HG03039 (cell line): ENCODE measurements around the gene FAM240B.

Experiments used
- ATAC-seq: cut with Tn5 transposase; IDR thresholded peaks from one replicate; pipeline ENCODE4 v1.9.1; 2021; ENCODE audit warnings: mild to moderate bottlenecking, moderate library complexity; ENCODE audit not compliant: unreplicated experiment

FAM240B gene

DNA sequence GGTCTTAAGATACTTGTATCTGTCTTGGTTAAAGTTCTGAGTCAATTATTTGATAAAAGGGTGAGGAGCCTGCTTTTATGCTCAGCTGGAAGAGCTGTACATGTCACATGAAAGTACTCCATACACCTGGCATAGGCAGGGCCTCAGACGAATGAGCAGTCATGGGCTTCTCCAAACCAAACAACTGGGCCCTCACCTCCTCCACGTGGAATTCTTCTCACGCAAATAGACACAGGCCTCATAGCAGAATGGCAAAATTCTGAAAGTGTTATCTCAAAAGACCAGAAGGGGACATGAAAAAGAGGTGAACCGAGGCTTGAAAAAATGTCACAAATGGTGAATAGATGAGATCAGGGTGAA, 48.6 kb downstream of the FAM240B start:
- ATAC-seq, result no peak

DNA sequence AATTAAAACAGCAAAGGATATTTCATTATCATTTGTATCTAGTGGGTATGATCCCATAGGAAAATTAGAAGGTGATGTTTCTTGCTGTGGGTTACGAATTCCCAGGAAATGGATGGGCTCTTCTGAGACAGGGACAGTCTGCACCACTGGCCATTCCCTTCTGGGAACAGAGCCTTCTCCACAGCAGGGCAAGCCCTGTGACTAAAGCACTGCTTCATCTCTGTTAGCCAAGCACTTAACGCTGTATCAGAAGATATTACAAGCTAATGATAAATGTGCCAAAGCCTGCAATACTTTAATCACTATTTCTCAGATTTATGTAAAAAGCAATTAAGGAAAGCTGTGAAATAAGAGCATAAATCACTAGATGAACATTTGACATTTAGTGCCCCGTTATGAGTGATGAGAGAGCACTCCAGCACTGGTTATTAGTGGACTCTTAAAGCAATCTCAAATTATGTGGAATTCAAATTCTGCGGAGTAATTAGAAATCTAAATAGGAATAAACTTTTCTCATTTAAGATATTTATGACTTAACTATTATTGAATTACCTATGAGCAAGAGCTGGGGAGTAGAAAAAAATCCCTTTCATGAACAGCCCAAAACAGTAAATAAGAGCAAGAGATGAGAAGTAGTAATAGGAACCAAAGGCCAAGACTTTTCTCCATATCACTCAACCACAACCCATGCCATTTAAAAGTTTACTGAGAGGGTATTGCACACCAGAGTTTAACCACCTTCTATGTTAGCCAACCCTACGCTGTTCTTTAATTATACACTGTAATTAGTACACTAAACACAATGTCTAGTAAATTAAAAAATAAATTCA, 49.2 kb downstream of the FAM240B start:
- ATAC-seq, result no peak

DNA sequence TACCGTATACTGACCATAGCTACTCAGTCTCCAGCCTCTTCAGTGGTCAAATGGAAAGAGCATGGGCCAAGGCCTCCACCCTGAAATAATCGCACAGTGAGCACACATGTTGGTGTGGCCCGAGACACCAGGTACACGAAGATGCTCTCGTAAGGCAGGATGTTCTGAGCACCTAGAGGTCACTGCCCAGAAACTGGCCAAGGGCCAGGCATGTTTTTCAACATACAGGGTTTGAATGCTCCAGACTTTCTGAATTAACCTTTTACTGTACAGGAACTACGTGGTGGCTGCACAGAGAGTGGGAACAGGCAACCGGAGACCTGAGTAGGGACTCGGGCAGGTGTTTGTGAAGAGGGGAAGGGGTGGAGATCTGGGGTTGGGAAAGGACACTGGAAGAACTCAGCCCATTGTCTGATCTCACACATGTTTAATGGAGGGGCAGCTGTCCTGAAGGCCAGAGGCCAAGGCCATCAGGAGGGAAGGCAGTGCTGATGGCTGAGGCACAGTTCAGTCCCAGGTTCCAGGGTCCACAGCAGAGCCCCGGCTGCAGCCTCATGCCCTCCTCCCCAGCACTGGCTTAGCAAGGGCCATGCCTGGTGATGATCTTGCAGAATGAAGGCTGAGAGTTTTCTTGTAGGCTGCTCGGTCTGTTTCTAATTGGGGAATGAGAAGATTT, 51.0 kb downstream of the FAM240B start:
- no peak for ATAC-seq

DNA sequence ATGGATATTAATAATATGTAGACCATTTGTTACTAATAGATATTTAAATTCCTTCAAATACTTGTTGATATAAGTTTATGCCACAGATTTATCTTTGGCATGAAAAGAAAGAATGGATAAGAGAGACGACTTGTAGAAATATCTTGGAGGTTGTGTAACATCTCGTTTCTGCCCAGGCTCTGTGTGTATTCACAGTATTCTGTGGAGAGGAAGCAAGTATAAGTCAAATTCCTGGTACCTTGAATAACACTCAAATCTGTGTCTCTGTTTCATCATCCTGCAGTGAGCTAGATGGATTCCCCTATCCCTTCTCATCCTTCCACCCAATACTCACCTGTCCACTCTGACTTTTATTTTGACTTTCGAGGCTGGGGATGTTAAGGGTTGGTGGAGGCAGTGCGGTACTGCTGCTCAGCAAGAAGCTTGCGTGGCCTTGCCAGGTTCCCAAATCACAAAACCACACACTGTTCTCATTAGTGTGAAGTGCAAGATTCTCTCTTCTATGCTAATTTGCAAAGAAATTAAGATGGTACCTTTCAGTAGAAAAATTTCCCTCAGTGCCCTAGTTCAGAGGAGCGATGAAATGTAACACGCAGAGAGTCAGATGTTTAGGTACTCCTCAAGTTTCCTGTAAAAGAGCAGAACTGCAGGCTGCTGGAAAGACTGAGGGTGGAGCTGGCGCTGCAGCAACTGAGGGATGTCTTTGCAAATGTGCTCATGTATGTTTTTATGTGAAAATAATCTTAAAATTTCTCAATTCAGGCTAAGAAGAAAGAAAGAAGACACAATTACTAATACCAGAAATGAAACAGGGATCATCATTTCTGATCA, 57.0 kb downstream of the FAM240B start:
- no peak for ATAC-seq

DNA sequence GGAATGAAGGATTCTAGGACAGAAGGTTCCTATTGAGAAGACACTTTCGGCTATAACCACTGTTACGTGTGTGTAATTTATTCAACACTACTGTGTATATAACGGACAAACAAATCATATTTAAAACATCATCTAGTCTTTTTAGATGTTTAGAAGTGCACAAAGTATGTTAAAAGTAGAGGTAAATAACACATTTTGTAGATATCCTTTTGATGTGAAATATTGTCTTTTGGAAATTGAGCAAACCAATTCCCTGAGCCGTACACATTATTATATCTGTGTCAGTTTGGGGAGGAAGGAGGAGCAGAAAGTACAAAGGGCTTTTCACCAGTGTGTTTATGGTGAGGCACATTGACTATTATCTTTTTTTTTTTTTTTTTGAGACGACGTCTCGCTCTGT, 60.4 kb downstream of the FAM240B start:
- no peak for ATAC-seq

DNA sequence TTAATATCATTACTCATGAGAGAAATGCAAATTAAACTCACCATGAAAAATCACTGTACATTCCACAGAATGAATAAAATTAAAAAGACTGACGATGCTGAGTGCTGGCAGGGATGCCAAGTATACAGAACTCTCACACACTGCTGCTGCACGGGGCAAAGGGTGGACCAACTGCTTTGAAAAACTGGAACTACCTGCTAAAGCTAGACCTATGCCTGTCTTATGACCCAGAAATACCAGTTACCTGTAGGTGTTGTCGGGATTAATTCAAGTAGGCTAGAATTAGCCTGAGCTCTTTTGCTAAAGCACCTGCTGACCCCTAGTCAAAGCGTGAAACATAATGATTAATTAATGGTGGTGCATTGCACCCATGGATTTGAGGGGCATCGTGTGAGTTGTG, 63.0 kb downstream of the FAM240B start:
- ATAC-seq, result no peak

DNA sequence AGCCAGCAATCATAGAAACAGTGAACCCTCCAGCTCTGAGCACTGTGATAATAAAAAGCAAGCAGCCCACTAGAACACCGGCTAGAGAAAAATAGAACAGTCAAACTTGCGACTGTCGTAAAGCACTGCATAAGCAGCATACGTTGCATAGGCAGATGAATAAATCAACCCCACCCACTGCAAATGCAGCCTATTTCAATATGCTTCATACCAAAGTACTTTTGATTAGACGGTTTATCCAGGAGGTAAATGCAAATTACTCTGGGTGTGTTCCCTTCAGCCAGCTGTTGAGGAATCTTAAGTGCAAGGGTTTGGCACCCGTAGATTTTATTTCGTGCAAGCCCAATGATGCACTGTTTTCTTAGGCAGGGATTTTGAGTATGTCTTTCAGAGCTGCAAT, 67.4 kb downstream of the FAM240B start:
- no peak for ATAC-seq

DNA sequence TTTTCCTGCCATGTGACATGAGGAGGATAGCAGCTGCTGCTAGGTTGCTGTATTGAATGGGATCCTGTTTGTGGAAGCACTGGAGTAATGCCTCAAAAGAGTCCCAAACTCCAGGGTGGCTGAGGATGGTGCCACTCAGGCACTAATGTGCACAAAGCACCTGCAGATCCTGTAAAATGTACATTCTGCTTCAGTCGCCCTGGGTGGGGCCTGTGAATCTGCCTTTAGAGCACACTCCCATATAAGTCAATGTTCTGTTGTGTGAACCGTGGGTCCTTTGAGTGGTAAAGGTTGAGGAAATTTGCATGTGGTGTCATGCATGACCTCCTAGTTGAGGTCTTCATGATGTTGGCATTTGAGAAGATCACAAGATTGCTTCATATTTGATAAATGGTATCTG, 67.9 kb downstream of the FAM240B start:
- no peak for ATAC-seq

DNA sequence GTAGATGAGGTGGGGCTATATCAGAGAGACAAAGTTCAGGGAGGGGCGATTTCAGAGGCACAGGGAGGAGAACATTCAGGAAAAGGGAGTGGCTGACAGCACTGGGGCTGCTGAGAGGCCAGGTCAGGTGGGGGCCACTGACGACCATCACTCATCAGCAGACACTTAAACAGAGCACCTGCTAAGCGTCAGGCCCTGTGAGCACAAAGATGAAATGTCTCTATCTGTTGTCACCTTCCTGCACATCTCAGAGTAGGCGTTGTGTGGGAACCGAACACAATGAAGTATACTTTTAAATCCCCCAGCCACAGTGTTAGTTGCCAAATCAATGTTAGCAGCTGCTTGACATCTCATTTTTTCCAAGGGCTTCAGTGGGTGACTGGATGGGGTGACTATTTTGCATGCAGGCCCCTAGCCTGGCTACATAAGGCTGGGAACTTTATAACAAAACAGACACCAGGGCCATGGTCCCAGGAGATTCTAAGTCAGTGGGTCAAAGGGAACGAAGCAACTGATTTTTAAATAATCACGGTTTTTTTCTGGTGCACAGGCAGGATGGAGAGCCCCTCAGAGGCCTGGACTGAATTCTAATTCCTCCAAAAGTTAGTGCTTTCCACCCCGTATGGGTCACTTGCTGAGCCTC, 68.4 kb downstream of the FAM240B start:
- no peak for ATAC-seq

DNA sequence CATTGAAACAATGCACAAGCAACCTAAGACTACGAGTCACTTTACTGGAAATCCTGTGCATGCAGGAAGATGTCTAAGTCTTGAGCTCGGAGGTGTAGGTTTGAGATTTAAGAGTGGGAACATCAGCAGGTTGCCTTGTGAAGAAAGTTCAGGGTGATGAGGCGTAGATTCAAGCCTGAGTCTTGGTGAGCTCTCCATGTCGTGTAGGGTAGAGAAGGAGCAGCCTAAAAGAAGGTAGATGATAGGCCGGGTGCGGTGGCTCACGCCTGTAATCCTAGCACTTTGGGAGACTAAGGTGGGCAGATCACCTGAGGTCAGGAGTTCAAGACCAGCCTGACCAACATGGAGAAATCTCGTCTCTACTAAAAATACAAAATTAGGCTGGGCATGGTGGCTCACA, 69.4 kb downstream of the FAM240B start:
- no peak for ATAC-seq

DNA sequence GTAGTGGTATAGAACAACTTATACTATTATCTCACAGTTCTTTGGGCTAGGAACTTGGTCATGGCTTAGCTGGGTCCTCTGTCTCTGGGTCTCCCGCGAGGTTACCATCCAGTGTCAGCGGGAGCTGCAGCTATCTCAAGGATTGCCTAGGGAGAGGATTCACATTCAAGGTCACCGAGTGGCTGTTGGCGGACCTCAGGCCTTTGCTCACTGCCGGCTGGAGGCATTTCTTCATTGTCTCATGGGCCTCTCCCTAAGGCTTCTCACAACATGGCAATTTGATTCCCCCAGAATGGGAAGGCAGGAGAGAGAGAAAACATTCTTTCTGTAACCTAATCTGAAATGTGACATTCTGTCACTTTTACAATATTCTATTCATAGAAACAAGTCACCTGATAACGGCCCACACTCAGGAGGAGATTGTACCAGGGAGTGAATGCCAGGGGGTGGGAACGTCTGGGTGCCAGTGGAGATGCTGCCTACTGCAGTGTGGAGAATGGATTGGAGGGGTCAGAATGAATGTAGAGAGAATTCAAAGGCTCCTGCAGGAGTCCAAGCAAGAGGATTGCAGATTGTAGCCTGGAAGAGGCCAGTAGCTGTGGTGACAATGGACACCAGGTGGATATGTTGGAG, 70.1 kb downstream of the FAM240B start:
- no peak for ATAC-seq

DNA sequence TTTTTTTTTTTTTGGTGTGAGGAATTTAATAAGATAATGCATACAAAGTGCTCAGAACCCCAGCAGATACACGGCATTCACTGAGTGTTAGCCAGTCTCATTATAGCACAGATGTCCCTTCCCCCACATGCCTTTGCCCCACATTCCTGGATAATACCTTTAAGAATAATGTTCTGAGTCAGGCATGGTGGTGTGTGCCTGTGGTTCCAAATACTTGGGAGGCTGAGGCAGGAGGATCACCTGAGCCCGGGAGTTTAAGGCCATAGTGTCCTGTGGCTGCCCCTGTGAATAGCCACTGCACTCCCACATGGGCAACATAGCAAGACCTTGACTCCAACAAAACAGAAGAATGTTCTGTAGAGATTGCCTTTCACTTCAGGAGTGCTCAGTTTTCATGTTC, 75.3 kb downstream of the FAM240B start:
- ATAC-seq, result no peak
